Measurements from ENCODE around the gene CACNA2D2.
A peak's percentile ranks its signal among the peaks of the same experiment; 100 is the strongest.

The CACNA2D2 gene

DNA sequence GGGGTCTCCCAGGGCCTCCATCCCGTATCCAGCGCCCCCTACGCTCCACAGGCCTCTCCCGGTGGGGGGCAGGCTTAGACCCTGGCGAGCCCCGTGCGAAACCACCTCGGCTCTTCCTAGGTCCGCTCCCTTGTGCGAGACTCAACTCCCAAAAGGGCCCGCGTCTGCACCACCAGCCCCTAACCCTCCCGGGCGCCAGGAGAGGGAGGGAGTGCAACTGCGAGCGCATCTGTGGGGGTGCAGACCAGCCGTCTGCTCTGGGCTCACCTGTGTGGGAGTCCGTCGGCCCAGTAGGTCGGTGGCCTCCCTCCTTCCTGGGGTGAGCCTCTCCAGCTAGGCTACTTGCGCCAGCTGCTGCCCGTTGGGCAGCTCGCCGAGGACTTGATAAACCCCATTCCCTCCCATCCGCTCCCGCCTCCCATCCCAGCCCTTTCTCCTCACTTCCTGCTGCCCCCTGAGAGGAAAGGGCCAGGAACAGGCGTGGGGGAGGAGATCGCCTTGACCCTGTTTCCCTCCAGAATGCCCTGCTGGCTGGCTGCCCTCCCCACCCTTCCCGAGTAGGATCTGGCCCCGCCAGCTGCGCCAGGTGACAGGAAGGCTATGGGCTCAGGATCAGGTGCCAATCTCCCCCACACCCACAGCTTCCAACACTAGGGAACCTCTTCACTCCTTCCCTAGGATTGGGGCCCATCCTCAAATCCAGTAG is 180.9 kb downstream of the CACNA2D2 start, which contains the start of gene HYAL2:
Gene HYAL2 (minus strand): TSS at position 360 of the 706 bp plus-strand sequence. CDS start 2,256 bp downstream, outside the sequence.
- DNase-seq: no peak

DNA sequence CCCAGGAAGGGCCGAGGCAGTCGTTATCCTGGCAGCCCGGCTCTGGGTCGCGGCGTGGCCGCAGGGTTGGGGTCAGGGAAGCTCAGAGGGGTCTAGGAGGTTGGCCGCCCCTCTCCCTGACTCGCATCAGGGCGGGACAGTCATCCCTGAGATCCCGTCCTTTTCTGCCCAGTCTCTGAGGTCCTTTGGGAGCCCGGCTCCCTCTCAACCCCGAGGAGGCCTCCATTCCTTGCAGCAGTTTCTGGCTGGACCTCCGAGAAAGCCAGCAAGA is 181.4 kb downstream of the CACNA2D2 start:
- DNase-seq: no peak

DNA sequence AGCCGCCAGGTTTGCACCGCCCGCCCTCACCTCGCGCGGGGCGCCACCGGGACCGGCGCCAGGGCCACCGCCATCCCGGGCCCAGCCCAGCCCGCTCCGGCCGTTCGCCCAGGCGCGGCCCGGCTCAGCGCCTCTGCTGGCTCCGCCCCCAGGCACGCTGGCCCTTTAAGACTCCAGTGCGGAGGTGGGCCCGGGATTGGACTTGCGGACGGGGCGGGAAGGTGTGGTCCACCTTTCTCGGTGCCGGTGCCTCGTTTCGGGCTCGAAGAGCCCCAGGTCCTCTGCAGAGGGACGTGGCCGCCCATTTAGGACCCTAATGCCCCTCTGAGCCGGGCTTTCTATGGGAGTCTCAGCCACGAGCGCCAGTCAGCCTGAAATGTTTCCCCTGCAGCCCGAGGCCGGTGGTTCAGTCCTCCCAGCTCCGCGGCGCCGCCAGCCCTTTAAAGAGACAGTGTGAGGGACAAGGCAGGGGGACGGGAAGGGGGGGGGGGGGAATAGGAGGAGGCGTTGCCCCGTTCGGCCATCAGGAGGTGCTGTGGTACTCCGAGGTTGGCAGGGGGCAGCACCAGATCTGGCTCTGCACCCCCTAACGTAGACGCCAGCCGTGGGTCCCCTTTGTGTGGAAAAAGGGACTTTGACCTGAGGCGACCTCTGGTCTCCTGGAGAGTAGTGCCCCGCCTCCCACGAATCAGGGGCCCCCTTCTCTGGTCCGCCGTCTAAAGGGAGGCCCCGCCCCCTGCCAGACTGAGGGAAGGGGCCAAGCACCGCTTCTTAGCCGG is 181.9 kb downstream of the CACNA2D2 start:
- peak; percentile 64 to 74 (median 72) for DNase-seq

DNA sequence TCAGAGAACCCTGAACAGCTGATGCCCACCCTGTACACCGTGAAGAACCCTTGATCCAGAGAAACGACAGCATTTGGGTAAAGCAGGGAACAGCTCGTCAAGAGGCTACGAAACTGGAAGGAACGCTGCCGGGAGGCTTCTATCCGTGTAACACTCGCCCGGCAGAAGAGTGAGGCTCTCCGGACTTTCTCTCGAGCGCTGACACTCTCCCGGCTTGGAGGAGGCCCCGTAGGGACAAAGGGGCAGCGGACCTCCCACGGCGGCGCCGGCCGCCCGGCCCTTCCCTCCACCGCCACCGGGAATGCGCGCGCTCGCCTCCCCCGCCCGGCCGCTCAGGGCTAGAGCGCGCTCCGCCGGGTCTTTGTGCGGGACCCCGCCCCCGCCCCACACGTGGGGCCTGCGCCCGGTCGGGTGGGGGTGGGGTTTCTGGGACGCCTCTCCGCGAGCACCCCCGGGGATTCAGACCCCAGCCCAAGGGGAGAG is 182.5 kb downstream of the CACNA2D2 start:
- DNase-seq: peak in 3 of 4 experiments; percentile 56 to 60 (median 59)

DNA sequence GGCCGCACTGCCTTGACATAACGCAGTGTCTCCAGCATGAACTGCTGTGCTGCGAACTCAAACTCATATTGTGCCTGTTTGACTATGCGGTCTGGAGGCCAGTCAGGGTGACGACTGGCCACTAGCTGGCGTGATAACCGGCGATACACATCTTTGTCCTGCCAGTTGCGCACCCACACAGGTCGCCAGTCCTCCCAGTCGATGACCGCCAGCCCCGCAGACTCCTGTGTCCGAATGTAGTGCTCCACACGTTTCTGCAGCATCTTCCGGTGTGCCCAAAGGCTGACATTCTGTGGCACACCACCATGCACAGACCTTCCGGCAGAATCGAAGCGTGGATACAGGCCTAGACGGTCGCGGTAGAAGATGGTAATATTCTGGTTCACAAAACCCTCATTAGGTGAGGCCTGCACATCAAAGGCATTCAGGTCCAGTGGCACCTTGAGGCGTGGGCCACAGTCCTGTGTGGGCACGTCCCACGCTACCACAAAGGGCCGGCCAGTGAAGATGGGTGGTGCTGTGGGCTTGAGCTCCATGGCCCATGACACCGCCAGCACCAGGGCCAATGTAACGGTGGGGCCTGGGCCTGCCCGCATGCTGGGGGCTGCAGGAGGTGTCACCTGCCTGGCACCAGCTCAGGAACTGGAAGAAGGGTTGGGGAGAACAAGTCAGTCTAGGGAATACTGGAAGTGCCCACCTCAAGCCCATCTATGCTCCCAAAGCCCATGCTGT is 183.4 kb downstream of the CACNA2D2 start:
- no peak for DNase-seq

DNA sequence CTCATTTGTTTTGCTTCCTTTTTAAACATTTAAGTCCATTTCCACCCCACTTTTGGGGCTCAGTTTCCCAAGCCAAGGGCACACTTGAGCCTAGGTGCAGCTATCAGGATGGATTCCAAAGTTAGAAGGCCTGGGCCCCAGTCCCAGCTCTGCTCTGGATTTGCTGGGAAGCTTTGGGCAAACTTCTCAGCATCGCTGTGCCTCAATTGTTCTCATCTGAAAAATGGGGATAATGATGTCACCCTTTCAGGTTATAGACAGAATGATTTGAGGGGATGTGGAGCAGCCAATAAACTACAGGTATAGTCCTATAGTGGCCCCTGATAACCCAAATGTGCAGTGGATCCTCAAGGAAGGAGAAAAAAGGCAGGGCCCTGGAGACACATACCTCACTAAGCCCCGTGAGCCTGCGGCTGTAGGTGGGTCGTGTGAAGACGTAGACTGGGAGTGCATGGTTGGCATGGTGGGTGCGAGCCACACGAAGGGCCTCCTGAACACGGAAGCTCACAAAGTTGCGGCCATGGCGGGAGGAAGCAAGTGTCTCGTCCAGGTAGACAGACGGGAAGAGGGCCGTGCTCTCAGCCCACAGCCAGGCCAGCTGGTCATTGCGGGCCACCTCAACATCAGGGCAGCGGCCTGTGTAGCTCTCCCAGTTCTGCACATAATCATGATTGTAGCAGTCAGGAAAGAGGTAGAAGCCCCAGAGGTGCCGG is 184.1 kb downstream of the CACNA2D2 start:
- no peak for DNase-seq

DNA sequence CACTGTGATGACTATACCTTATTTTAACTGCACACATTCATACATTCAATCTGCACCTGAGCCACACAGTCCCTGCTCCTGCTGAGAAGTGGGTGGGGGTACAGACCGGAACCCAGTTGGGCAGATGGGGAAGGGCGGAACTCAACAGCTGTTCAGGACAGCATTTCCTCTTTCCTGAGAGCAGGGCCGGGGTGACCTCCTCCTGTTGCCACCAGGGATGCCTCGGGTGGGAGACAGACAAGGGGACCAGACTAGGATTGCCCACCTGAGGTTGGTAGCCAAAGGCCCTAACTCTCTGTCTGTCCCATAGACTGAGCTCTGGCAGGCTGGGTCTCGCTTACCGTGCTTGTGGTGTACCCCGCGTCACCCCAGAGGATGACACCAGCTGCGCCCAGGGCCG is 184.8 kb downstream of the CACNA2D2 start:
- no peak for DNase-seq

DNA sequence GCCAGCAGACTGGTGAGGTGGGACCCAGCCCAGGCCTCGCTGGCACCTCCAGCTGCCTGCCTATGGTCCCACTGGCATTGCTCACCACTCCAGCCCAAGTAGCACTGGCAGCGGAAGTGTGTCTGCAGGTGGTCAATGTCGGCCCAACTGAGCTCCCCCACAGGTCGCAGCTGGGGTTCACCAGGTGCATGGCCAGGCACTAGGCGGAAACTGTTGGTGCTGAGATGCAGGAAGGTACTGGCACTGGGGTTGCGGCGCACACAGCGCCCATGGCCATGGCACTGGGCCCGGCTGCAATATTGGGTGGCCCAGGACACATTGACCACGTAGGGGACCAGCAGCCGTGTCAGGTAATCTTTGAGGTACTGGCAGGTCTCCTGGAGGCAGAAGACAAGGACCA is 185.3 kb downstream of the CACNA2D2 start:
- DNase-seq: no peak

DNA sequence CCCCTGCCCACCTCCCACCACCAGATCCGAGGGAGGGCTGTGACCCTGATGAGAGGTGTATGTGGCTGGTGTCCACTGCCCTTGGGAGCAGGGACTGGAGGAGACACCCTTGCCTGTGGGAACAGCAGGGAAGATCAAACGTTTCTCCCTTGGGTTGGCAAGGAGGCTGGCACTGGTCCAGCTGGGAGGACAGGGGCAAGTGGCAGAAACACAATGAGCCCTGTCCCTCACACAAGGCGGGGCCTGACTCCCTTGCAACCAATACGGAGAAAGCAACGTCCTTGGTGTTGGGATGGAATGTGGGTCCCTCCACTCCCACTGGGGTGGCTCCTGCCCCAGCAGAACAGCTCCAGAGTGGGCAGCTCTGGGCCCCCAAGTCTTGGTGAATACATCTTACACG is 186.1 kb downstream of the CACNA2D2 start:
- DNase-seq: no peak

DNA sequence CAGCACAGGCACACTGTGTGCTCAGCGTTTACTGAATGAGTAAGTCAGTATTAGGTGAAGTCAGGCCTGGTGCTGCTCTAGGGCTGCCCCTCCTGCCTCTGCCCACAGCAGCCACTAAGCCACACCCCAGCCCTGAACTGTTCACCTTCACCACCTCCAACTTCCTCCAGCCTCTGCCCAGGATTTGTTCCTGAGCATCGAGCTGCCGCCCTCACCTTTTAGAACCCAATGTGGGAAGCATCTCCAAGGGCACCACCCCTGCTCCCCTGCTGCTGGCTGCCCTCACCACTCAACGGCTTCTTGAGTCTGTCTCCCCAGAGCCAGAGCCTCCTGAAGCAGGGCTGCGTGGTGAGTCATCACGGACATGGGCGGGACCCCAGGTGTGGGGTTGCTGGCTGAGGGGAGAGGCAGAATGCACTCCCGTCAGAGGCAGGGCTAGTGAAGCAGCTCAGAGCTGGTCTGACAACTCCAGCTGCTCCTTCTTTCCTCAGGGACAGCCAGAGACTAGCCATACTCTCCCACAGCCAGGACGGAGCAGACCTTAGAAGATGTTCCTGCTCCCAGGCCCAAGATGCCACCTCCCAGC is 186.7 kb downstream of the CACNA2D2 start:
- DNase-seq: peak in 3 of 4 experiments; percentile 18 to 45 (median 30)

DNA sequence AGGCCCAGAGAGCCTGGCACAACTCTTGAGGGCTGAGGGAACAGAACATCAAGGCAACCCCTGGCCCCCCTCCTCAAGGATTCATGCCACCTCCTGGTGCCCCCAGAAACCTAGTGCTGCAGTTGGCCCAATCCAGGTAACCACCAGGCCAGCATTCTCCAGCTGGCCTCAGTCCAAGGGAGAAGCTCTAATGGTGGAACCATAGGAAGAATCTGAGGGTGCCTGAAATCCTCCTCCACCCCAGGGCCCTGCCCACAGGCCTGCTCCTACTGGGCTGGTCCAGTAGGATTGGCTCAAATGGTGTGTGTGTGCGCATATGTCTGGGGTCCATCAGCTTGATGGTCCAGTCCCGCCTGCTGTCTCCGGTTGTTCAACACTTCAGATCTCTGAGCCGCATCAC is 188.6 kb downstream of the CACNA2D2 start:
- no peak for DNase-seq

DNA sequence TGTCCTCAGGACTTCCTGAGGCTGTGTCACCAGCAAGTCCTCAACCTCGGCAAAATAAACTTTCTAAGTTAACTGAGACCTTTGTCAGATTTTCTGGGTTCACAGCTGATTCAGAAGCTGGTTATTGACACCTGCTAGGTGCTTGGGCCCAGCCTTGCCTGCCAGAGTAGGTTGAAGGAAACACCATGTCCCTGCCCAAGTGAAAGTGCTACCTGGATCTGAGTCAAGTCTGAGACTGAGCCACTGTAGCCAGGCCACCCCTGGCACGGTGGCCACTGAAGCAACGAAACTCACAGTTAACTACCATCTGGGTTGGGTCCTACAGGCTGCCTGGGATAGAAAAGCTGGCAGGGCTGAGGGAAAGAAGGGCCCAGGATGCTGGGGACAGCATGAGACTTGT is 189.1 kb downstream of the CACNA2D2 start:
- no peak for DNase-seq

All from activated CD4-positive, CD25-positive, alpha-beta regulatory T cell (primary cell).